GM12874 (cell line): ENCODE data around the gene FAM53B.

Experiments
- CTCF ChIP-seq: IDR thresholded peaks from 2 replicates; pipeline ENCODE4 v1.5.1; 2011; ENCODE audit warnings: low read depth, mild to moderate bottlenecking, control low read depth, low read length, moderate library complexity; ENCODE audit not compliant: insufficient read depth

FAM53B gene

GRCh38 chr10:124663228-124663627 lies 81.0 kb downstream of the FAM53B start:
- no peak for TF ChIP-seq CTCF

- TF ChIP-seq CTCF: no peak
Measured at GRCh38 chr10:124661660-124662180, 82.5 kb downstream of the FAM53B start.

- TF ChIP-seq CTCF: no peak
Measured at GRCh38 chr10:124660404-124661125, 83.6 kb downstream of the FAM53B start.

GRCh38 chr10:124659380-124659779 lies 84.8 kb downstream of the FAM53B start:
- no peak for TF ChIP-seq CTCF

- no peak for TF ChIP-seq CTCF
Measured at GRCh38 chr10:124658591-124659242, 85.5 kb downstream of the FAM53B start.

GRCh38 chr10:124657806-124658205 lies 86.4 kb downstream of the FAM53B start:
- no peak for TF ChIP-seq CTCF

GRCh38 chr10:124656541-124656940 lies 87.6 kb downstream of the FAM53B start:
- no peak for TF ChIP-seq CTCF
